Liver (tissue), 9 donors: ENCODE results near the gene TBC1D14. TPM values are rescaled to one million over a fixed set of nuclear protein-coding genes. Genes with fewer than 3 reads are reported as not detected.

Experiments used
- DNase-seq: peaks from one replicate; pipeline ENCODE4 v3.0.0-alpha.2; 2017; ENCODE audit warnings: low spot score
- H3K27ac ChIP-seq, 2 donors: one replicate each; pipeline ENCODE4 v1.7.0; 2013; ENCODE audit warnings: inconsistent platforms in 2 of 2, low read length in 2 of 2, control low read depth in 1 of 2, low read depth in 1 of 2, mild to moderate bottlenecking in 1 of 2
- H3K27me3 ChIP-seq, 4 donors: one replicate each; pipeline versions ENCODE4 v1.6.1 to v1.7.0; 2013; ENCODE audit warnings: low read length in 3 of 4, inconsistent platforms in 1 of 4, mild to moderate bottlenecking in 1 of 4, moderate library complexity in 1 of 4; ENCODE audit not compliant: control insufficient read depth in 4 of 4, insufficient read depth in 4 of 4
- H3K36me3 ChIP-seq, 4 donors: one replicate each; pipeline versions ENCODE4 v1.6.1 to v1.7.0; 2013; ENCODE audit warnings: low read length in 3 of 4, mild to moderate bottlenecking in 3 of 4, low read depth in 1 of 4, moderate library complexity in 1 of 4; ENCODE audit not compliant: control insufficient read depth in 4 of 4, insufficient read depth in 3 of 4
- H3K4me1 ChIP-seq, 4 donors: one replicate each; pipeline versions ENCODE4 v1.6.1 to v1.7.0; 2013; ENCODE audit warnings: low read length in 3 of 4, mild to moderate bottlenecking in 3 of 4, moderate library complexity in 1 of 4; ENCODE audit not compliant: control insufficient read depth in 4 of 4, insufficient read depth in 4 of 4
- H3K4me3 ChIP-seq, 3 donors: one replicate each; pipeline versions ENCODE4 v1.6.1 to v1.7.0; 2013; ENCODE audit warnings: low read length in 3 of 3, control low read depth in 1 of 3, low read depth in 1 of 3, mild to moderate bottlenecking in 1 of 3
- H3K9ac ChIP-seq, 2 donors: one replicate each; pipeline ENCODE4 v1.7.0; 2013; ENCODE audit warnings: low read length in 2 of 2, mild to moderate bottlenecking in 2 of 2, moderate library complexity in 2 of 2, control low read depth in 1 of 2, low read depth in 1 of 2
- H3K9me3 ChIP-seq, 4 donors: one replicate each; pipeline versions ENCODE4 v1.6.1 to v1.7.0; 2013; ENCODE audit warnings: low read length in 3 of 4; ENCODE audit not compliant: control insufficient read depth in 4 of 4
- EGR1 ChIP-seq, 2 donors: IDR thresholded peaks; 2 replicates each; pipeline ENCODE4 v1.6.1; 2016 to 2018; ENCODE audit warnings: antibody characterized with exemption in 2 of 2, low read depth in 2 of 2
- FOXA1 ChIP-seq: IDR thresholded peaks from 2 replicates; pipeline ENCODE4 v1.6.1; 2016; ENCODE audit warnings: antibody characterized with exemption
- HNF4G ChIP-seq: IDR thresholded peaks from 2 replicates; pipeline ENCODE4 v1.6.1; 2016; ENCODE audit warnings: antibody characterized with exemption
- JUND ChIP-seq, 2 donors: IDR thresholded peaks; 2 replicates each; pipeline ENCODE4 v1.6.1; 2016; ENCODE audit warnings: antibody characterized with exemption in 2 of 2
- NR2F2 ChIP-seq: IDR thresholded peaks from 2 replicates; pipeline ENCODE4 v1.6.1; 2016; ENCODE audit warnings: antibody characterized with exemption
- TAF1 ChIP-seq: conservative IDR thresholded peaks from 2 replicates; pipeline ENCODE4 v1.6.1; 2016; ENCODE audit warnings: antibody characterized with exemption, mild to moderate bottlenecking
- WGBS: extraction: QIAGEN DNeasy Blood & Tissue Kit; methylation state at CpG from one replicate; pipeline ENCODE4 v1.1.7; 2013; 5-methylcytosine and 5-hydroxymethylcytosine counted together
- polyA plus RNA-seq, 2 donors: library from polyadenylated mRNA; stranded (reverse) in 1 of 2; unstranded in 1 of 2; fragments of 200-250 nt in 1 of 2; fragments of >200 nt in 1 of 2; fragmentation: Nextera tagmentation in 1 of 2; extraction: Ambion mirVana in 1 of 2; gene quantifications; one replicate each; pipeline versions ENCODE4 v1.2.1 to v1.2.3, GENCODE V29; 2013 to 2015
- total RNA-seq, 2 donors: library from RNA; depleted of rRNA; stranded (reverse); fragments of >200 nt; gene quantifications; one replicate each; pipeline ENCODE4 v1.2.3, GENCODE V29; 2014
- TF ChIP-seq, protein P1 (sequence below): IDR thresholded peaks from 2 replicates; pipeline ENCODE4 v1.6.1; 2016; ENCODE audit warnings: antibody characterized with exemption
- TF ChIP-seq, protein P2 (sequence below): IDR thresholded peaks from 2 replicates; pipeline ENCODE4 v1.6.1; 2016; ENCODE audit warnings: antibody characterized with exemption, mild to moderate bottlenecking
- TF ChIP-seq, protein P3 (sequence below): IDR thresholded peaks from 2 replicates; pipeline ENCODE4 v1.6.1; 2016; ENCODE audit warnings: antibody characterized with exemption
- donor health status: healthy.
- donor health status: healthy.
- donor health status: healthy.
- donor health status: healthy.
- donor health status: healthy.

Gene TBC1D14
- total and polyA plus RNA-seq, 4 donors: 10.0 to 45.2 (median 22.7) TPM

DNA sequence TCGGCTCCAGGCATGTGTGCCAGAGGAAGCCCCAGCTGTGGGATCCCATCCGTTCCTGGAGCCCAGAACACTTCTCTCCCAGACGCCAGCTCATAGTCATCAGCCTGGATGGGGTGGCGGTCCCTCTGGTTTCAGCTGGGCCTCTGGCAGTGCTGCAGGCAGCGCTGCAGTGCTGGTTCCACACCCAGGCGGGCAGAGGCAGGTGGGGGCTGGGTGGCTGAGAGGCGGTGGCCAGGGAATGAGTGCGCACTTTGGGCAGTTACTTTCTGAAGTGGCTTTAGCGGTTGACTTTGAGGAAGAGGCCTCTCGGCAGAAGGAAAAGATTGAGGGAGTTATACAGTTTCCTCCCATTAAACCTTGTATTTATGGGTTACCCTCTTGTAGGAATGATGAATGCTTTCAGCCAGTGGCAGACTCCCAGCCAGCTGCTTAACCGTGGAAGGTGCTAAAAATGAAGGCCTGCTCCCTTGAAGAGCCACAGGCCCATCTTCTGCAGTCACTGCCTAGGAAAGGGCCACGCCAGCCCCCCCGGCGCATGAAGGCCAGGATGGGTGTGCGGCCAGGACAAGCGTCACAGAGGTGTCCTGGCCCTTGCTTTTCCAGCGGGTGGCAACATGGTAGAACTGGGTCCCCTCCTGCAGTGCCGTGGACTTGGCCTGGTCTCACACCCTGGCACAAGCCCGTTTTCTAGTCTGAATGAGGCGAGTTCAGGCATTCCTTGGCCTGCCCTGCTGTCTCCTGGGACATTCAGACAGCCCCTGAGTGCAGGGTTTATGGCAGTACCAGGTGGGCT, 143.5 kb downstream of the TBC1D14 start:
- Histone ChIP-seq H3K27ac (no peak overlapping the region), H3K9ac (no peak overlapping the region), H3K36me3 (peaks cover 5 to 25% (median 13%) of the 10 kb centered on the region in 4 donors), H3K4me1 (peaks cover 13 to 32% (median 22%) of the 10 kb centered on the region in 4 donors), H3K4me3 (no peak overlapping the region), H3K9me3 (no peaks in the 10 kb centered on the region), H3K27me3 (no peaks in the 10 kb centered on the region)
- 84% methylated on average over 20 of the region's 20 CpGs for WGBS
- TF ChIP-seq JUND (IDR thresholded peaks at IDR 0.05) (no peak), HNF4G (no peak)
- TF ChIP-seq, protein P1, sequence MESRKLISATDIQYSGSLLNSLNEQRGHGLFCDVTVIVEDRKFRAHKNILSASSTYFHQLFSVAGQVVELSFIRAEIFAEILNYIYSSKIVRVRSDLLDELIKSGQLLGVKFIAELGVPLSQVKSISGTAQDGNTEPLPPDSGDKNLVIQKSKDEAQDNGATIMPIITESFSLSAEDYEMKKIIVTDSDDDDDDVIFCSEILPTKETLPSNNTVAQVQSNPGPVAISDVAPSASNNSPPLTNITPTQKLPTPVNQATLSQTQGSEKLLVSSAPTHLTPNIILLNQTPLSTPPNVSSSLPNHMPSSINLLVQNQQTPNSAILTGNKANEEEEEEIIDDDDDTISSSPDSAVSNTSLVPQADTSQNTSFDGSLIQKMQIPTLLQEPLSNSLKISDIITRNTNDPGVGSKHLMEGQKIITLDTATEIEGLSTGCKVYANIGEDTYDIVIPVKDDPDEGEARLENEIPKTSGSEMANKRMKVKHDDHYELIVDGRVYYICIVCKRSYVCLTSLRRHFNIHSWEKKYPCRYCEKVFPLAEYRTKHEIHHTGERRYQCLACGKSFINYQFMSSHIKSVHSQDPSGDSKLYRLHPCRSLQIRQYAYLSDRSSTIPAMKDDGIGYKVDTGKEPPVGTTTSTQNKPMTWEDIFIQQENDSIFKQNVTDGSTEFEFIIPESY: no peak
- DNase-seq: peak; percentile 81

DNA sequence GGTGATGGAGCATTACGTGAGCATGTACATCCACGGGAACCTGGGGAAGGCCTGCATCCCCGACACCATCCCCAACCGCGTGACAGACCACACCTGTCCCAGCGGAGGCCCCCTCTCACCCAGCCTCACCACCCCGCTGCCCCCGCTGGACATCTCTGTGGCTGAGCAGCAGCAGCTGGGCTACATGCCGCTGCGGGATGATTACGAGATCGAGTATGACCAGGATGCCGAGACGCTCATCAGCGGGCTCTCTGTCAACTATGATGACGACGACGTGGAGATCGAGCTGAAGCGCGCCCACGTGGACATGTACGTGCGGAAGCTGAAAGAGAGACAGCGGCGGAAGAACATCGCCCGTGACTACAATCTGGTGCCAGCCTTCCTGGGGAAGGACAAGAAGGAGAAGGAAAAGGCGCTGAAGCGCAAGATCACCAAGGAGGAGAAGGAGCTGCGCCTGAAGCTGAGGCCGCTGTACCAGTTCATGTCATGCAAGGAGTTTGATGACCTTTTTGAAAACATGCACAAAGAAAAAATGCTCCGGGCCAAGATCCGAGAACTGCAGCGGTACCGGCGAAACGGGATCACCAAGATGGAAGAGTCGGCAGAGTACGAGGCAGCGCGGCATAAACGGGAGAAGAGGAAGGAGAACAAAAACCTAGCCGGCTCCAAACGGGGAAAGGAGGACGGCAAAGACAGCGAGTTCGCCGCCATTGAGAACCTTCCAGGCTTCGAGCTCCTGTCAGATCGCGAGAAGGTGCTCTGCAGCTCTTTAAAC, 144.7 kb downstream of the TBC1D14 start:
- H3K36me3 ChIP-seq: peaks cover 5 to 28% (median 21%) of the 10 kb centered on the region in 4 donors
- no peak overlapping the region for H3K27ac ChIP-seq
- no peak overlapping the region for H3K4me3 ChIP-seq
- DNase-seq: no peak
- H3K9me3 ChIP-seq: no peaks in the 10 kb centered on the region
- TF ChIP-seq FOXA1 (no peak), EGR1 (IDR thresholded peaks at IDR 0.05; ENCODE audit: low read depth in 2 of 2) (no peak), NR2F2 (no peak), TAF1 (no peak), JUND (IDR thresholded peaks at IDR 0.05) (no peak)
- TF ChIP-seq, protein P2, sequence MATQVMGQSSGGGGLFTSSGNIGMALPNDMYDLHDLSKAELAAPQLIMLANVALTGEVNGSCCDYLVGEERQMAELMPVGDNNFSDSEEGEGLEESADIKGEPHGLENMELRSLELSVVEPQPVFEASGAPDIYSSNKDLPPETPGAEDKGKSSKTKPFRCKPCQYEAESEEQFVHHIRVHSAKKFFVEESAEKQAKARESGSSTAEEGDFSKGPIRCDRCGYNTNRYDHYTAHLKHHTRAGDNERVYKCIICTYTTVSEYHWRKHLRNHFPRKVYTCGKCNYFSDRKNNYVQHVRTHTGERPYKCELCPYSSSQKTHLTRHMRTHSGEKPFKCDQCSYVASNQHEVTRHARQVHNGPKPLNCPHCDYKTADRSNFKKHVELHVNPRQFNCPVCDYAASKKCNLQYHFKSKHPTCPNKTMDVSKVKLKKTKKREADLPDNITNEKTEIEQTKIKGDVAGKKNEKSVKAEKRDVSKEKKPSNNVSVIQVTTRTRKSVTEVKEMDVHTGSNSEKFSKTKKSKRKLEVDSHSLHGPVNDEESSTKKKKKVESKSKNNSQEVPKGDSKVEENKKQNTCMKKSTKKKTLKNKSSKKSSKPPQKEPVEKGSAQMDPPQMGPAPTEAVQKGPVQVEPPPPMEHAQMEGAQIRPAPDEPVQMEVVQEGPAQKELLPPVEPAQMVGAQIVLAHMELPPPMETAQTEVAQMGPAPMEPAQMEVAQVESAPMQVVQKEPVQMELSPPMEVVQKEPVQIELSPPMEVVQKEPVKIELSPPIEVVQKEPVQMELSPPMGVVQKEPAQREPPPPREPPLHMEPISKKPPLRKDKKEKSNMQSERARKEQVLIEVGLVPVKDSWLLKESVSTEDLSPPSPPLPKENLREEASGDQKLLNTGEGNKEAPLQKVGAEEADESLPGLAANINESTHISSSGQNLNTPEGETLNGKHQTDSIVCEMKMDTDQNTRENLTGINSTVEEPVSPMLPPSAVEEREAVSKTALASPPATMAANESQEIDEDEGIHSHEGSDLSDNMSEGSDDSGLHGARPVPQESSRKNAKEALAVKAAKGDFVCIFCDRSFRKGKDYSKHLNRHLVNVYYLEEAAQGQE: no peak
- TF ChIP-seq, protein P3, sequence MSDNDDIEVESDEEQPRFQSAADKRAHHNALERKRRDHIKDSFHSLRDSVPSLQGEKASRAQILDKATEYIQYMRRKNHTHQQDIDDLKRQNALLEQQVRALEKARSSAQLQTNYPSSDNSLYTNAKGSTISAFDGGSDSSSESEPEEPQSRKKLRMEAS: no peak
- H3K27me3 ChIP-seq: no peaks in the 10 kb centered on the region
- peaks cover 13 to 29% (median 23%) of the 10 kb centered on the region in 4 donors for H3K4me1 ChIP-seq
- H3K9ac ChIP-seq: no peak overlapping the region
- 96% methylated on average over 52 of the region's 52 CpGs for WGBS
